Keratinocyte (primary cell): ENCODE results near the gene CYP4F11. TPM values are rescaled to one million over a fixed set of nuclear protein-coding genes. Genes with fewer than 3 reads are reported as not detected.
"Not testable (repeated sequence)": the region's sequence is repeated elsewhere in the genome, so short reads cannot be mapped to it uniquely, and the experiment has no call there.

ENCODE experiments used
- DNase-seq: peaks from one replicate; pipeline ENCODE4 v3.0.0-alpha.2; 2011; ENCODE audit warnings: low read depth, missing footprints, low spot score
- FAIRE-seq: peaks from 2 replicates; lab custom pipeline; 2011; peaks lifted over from hg19 to GRCh38; lab: Jason Lieb, UNC
- H2AFZ ChIP-seq: 2 replicates; pipeline ENCODE4 v1.6.0; 2012; ENCODE audit warnings: low read length, control low read depth, inconsistent platforms; ENCODE audit not compliant: control insufficient read depth
- H3K27ac ChIP-seq: 2 replicates; pipeline ENCODE4 v1.5.1; 2011; ENCODE audit warnings: low read length; ENCODE audit not compliant: control insufficient read depth, insufficient read depth
- H3K27me3 ChIP-seq: 3 replicates; pipeline ENCODE4 v1.6.0; 2011; ENCODE audit warnings: low read length; ENCODE audit not compliant: control insufficient read depth, insufficient read depth; ENCODE audit errors: extremely low read depth
- H3K36me3 ChIP-seq, 2 experiments: 2 replicates in 1 of 2; 3 replicates in 1 of 2; pipeline ENCODE4 v1.5.1; 2011; ENCODE audit warnings: low read length in 2 of 2, mild to moderate bottlenecking in 1 of 2; ENCODE audit not compliant: control insufficient read depth in 2 of 2, insufficient read depth in 2 of 2; ENCODE audit errors: extremely low read depth in 1 of 2
- H3K4me1 ChIP-seq: 3 replicates; pipeline ENCODE4 v1.5.1; 2011; ENCODE audit warnings: low read length; ENCODE audit not compliant: control insufficient read depth, insufficient read depth; ENCODE audit errors: extremely low read depth
- H3K4me2 ChIP-seq: 3 replicates; pipeline ENCODE4 v1.6.0; 2011; ENCODE audit warnings: low read depth, low read length; ENCODE audit not compliant: control insufficient read depth, insufficient read depth; ENCODE audit errors: extremely low read depth
- H3K4me3 ChIP-seq, 3 experiments: fragments of 200-600 bp in 1 of 3; sonication (generic) in 1 of 3; 2 replicates in 2 of 3; 3 replicates in 1 of 3; pipeline ENCODE4 v1.5.1; 2011 to 2016; ENCODE audit warnings: low read length in 3 of 3, mild to moderate bottlenecking in 3 of 3, control low read depth in 2 of 3, inconsistent platforms in 1 of 3, low read depth in 1 of 3, mixed read lengths in 1 of 3, mixed run types in 1 of 3, moderate library complexity in 1 of 3; ENCODE audit not compliant: control insufficient read depth in 2 of 3, insufficient read depth in 2 of 3; ENCODE audit errors: extremely low read depth in 1 of 3
- H3K79me2 ChIP-seq: 2 replicates; pipeline ENCODE4 v1.6.0; 2012; ENCODE audit warnings: low read length; ENCODE audit not compliant: control insufficient read depth, insufficient read depth
- H3K9ac ChIP-seq: 3 replicates; pipeline ENCODE4 v1.6.0; 2011; ENCODE audit warnings: low read length; ENCODE audit not compliant: control insufficient read depth, insufficient read depth; ENCODE audit errors: extremely low read depth
- H3K9me1 ChIP-seq: 3 replicates; pipeline ENCODE4 v1.6.0; 2011; ENCODE audit warnings: low read length; ENCODE audit not compliant: control insufficient read depth, insufficient read depth; ENCODE audit errors: extremely low read depth
- H3K9me3 ChIP-seq: 2 replicates; pipeline ENCODE4 v1.5.1; 2012; ENCODE audit warnings: low read depth, low read length; ENCODE audit not compliant: control insufficient read depth
- H4K20me1 ChIP-seq: 3 replicates; pipeline ENCODE4 v1.6.0; 2011; ENCODE audit warnings: low read length; ENCODE audit not compliant: control insufficient read depth, insufficient read depth; ENCODE audit errors: extremely low read depth
- EZH2 ChIP-seq: IDR thresholded peaks from one replicate; pipeline ENCODE4 v1.6.1; 2012; ENCODE audit warnings: inconsistent platforms, mild to moderate bottlenecking, low read length, moderate library complexity
- dilution Hi-C: fragments of 300-500 bp; cut with MboI; formaldehyde crosslinking; loops from one replicate; pipeline ENCODE4 v1.7.0; 2020; ENCODE audit warnings: low sequenced_read_pairs; ENCODE audit not compliant: extremely low pct_ligation_motif_present
- polyA plus RNA-seq, 5 experiments: library from polyadenylated mRNA; depleted of rRNA in 3 of 5; stranded (reverse) in 3 of 5; stranded (forward) in 1 of 5; unstranded in 1 of 5; fragments of >200 nt; gene quantifications; 1 replicate in 1 of 5; 2 replicates in 3 of 5; 3 replicates in 1 of 5; pipeline versions ENCODE4 v1.2.1 to v1.2.3, GENCODE V29; 2011 to 2012; ENCODE audit warnings: missing spikeins in 2 of 5, low read depth in 1 of 5, low replicate concordance in 1 of 5
- TF ChIP-seq, protein P1 (sequence below), 3 experiments: IDR thresholded peaks in 1 of 3; conservative IDR thresholded peaks in 1 of 3; optimal IDR thresholded peaks in 1 of 3; 2 replicates in 2 of 3; 3 replicates in 1 of 3; pipeline versions ENCODE3 to v1.5.1; 2011; ENCODE audit warnings: low read length in 3 of 3, mild to moderate bottlenecking in 3 of 3, moderate library complexity in 2 of 3, control low read depth in 1 of 3, inconsistent platforms in 1 of 3; ENCODE audit not compliant: insufficient read depth in 2 of 3; ENCODE audit errors: extremely low read depth in 1 of 3

CYP4F11 gene
- polyA plus RNA-seq, 1 donor (not counting 4 experiments of a cell fraction or from before 2014, with no cell fraction given) = 3.6 TPM

DNA sequence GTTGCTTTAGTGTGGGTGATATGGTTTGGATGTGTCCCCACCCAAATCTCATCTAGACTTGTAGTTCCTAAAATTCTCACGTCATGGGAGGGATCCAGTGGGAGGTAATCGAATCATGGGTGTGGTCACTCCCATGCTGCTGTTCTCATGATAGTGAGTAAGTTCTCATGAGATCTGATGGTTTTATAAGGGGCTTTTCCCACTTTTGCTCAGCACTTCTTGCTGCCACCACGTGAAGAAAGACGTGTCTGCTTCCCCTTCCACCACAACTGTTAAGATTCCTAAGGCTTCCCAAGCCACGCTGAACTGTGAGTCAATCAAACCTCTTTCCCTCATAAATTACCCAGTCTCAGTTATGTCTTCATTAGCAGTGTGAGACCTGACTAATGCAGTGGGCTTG is 40.5 kb upstream of the CYP4F11 start:
- H3K9ac ChIP-seq = no peak overlapping the region
- DNase-seq (no peak), FAIRE-seq (no peak)
- no peaks in the 10 kb centered on the region for H3K4me1 ChIP-seq
- H4K20me1 ChIP-seq = no peaks in the 10 kb centered on the region
- H2AFZ ChIP-seq = no peak overlapping the region
- no peak overlapping the region for H3K27ac ChIP-seq
- TF ChIP-seq, protein P1, sequence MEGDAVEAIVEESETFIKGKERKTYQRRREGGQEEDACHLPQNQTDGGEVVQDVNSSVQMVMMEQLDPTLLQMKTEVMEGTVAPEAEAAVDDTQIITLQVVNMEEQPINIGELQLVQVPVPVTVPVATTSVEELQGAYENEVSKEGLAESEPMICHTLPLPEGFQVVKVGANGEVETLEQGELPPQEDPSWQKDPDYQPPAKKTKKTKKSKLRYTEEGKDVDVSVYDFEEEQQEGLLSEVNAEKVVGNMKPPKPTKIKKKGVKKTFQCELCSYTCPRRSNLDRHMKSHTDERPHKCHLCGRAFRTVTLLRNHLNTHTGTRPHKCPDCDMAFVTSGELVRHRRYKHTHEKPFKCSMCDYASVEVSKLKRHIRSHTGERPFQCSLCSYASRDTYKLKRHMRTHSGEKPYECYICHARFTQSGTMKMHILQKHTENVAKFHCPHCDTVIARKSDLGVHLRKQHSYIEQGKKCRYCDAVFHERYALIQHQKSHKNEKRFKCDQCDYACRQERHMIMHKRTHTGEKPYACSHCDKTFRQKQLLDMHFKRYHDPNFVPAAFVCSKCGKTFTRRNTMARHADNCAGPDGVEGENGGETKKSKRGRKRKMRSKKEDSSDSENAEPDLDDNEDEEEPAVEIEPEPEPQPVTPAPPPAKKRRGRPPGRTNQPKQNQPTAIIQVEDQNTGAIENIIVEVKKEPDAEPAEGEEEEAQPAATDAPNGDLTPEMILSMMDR (optimal IDR thresholded peaks at IDR 0.05 in 1 of 3, IDR thresholded peaks at IDR 0.05 in 1 of 3, conservative IDR thresholded peaks at IDR 0.05 in 1 of 3; ENCODE audit: extremely low read depth in 1 of 3, insufficient read depth in 2 of 3, low read length in 3 of 3) = no peak
- TF ChIP-seq EZH2 = no peak
- H3K9me3 ChIP-seq = no peaks in the 10 kb centered on the region
- no peaks in the 10 kb centered on the region for H3K27me3 ChIP-seq
- H3K79me2 ChIP-seq = no peaks in the 10 kb centered on the region
- dilution Hi-C loops = no loop called here
- no peak overlapping the region for H3K4me3 ChIP-seq
- no peaks in the 10 kb centered on the region for H3K36me3 ChIP-seq
- no peaks in the 10 kb centered on the region for H3K9me1 ChIP-seq
- H3K4me2 ChIP-seq = no peak overlapping the region

DNA sequence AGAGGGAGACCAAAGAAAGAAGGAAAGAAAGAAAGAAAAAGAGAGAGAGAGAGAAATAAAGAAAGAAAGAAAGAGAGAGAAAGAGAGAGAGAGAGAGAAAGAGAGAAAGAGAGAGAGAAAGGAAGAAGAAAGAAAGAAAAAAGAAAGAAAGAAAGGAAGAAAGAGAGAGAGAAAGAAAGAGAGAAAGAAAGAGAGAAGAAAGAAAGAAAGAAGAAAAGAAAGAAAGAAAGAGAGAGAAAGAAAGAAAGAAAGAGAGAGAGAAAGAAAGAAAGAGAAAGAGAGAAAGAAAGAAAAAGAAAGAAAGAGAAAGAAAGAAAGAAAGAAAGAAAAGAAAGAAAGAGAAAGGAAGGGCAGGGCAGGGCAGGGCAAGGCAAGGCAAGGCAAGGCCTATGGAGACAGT is 37.7 kb upstream of the CYP4F11 start:
- H3K27ac ChIP-seq, H3K27me3 ChIP-seq, H3K9ac ChIP-seq, DNase-seq, FAIRE-seq, H3K4me2 ChIP-seq, H3K9me3 ChIP-seq, dilution Hi-C loops, H3K4me3 ChIP-seq, H3K9me1 ChIP-seq, H4K20me1 ChIP-seq, H3K79me2 ChIP-seq, H3K4me1 ChIP-seq, H2AFZ ChIP-seq, H3K36me3 ChIP-seq: not testable (repeated sequence)

DNA sequence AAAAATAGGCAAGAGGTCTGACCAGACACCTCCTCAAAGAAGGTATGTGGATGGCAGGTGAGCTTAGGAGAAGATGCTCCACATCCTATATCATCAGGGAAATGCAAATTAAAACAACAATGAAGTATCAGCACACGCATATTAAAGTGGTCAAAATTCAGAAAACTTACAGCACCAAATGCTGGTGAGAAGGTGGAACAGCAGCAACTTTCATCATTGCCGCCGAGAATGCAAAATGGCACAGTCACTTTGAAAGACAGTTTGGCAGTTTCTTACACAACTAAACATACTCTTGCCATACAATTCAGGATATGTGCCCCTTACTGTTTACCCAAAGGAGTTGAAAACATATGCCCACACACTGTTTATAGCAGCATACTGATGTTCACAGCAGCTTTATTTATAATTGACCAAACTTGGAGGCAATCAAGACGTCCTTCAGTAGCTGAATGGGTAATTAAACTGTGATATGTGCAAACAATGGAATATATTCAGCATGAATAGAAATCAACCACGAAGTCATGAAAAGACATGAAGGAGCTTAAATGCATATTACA is 37.0 kb upstream of the CYP4F11 start:
- no peak for FAIRE-seq
- no peaks in the 10 kb centered on the region for H4K20me1 ChIP-seq
- H3K9ac ChIP-seq = no peak overlapping the region
- H3K36me3 ChIP-seq = no peaks in the 10 kb centered on the region
- H3K79me2 ChIP-seq = no peaks in the 10 kb centered on the region
- H3K4me1 ChIP-seq = no peaks in the 10 kb centered on the region
- no peak overlapping the region for H3K4me3 ChIP-seq
- no peak for DNase-seq
- TF ChIP-seq, protein P1 (optimal IDR thresholded peaks at IDR 0.05 in 1 of 3, IDR thresholded peaks at IDR 0.05 in 1 of 3, conservative IDR thresholded peaks at IDR 0.05 in 1 of 3; ENCODE audit: extremely low read depth in 1 of 3, insufficient read depth in 2 of 3, low read length in 3 of 3) = peak in 2 of 3 experiments; percentile 15 to 17
- TF ChIP-seq EZH2 = no peak
- H3K9me3 ChIP-seq = no peaks in the 10 kb centered on the region
- no peaks in the 10 kb centered on the region for H3K27me3 ChIP-seq
- dilution Hi-C loops = no loop called here
- no peak overlapping the region for H3K4me2 ChIP-seq
- no peak overlapping the region for H3K27ac ChIP-seq
- H3K9me1 ChIP-seq = no peaks in the 10 kb centered on the region
- no peak overlapping the region for H2AFZ ChIP-seq
